K562 (cell line): ENCODE measurements around the gene SEMA6B. TPM values are rescaled to one million over a fixed set of nuclear protein-coding genes. Genes with fewer than 3 reads are reported as not detected.
A peak's percentile ranks its signal among the peaks of the same experiment; 100 is the strongest.

Experiments used
- CTCFL ChIP-seq: IDR thresholded peaks from 2 replicates; pipeline ENCODE4 v1.6.1; 2011; ENCODE audit warnings: borderline replicate concordance, low read depth, mild to moderate bottlenecking, moderate library complexity, low read length; ENCODE audit not compliant: insufficient read depth, poor library complexity, severe bottlenecking
- CXXC5 ChIP-seq: fragments of 250-450 bp; sonication (Bioruptor Pico); IDR thresholded peaks from 2 replicates; pipeline ENCODE4 v1.8.0; 2022; ENCODE audit warnings: inconsistent platforms, mild to moderate bottlenecking, moderate library complexity
- HMGN3 ChIP-seq: IDR thresholded peaks from 2 replicates; pipeline ENCODE4 v1.6.1; 2011; ENCODE audit warnings: borderline replicate concordance, low read depth, mild to moderate bottlenecking, mixed read lengths, low read length; ENCODE audit not compliant: insufficient read length; ENCODE audit errors: extremely low read depth
- ILK ChIP-seq: fragments of 450-650 bp; IDR thresholded peaks from 2 replicates; pipeline ENCODE4 v1.6.1; 2016; ENCODE audit warnings: missing genetic modification characterization, low read depth, mild to moderate bottlenecking, missing compliant biosample characterization, moderate library complexity, borderline replicate concordance
- JUND ChIP-seq, 2 experiments: IDR thresholded peaks; 2 replicates in 1 of 2; 3 replicates in 1 of 2; pipeline ENCODE4 v1.6.1; 2011; ENCODE audit warnings: borderline replicate concordance in 2 of 2, low read depth in 2 of 2, low read length in 2 of 2, improper control_type of control experiment in 1 of 2, missing biosample characterization in 1 of 2, missing genetic modification characterization in 1 of 2, missing genetic modification reagents in 1 of 2
- KDM2B ChIP-seq: fragments of 250-450 bp; sonication (Bioruptor Pico); IDR thresholded peaks from 2 replicates; pipeline ENCODE4 v1.8.0; 2021; ENCODE audit warnings: mild to moderate bottlenecking, moderate library complexity
- MAZ ChIP-seq, 2 experiments: fragments of 450-650 bp in 1 of 2; sonication (generic) in 1 of 2; formaldehyde crosslinking; IDR thresholded peaks in 1 of 2; conservative IDR thresholded peaks in 1 of 2; 2 replicates each; pipeline versions ENCODE4 v1.4.0 to v1.5.0; 2020; ENCODE audit warnings: mild to moderate bottlenecking in 1 of 2, missing genetic modification reagents in 1 of 2
- MTA3 ChIP-seq: fragments of 450-650 bp; formaldehyde crosslinking; IDR thresholded peaks from 2 replicates; pipeline ENCODE4 v1.6.1; 2017; ENCODE audit warnings: mild to moderate bottlenecking, borderline replicate concordance
- NEUROD1 ChIP-seq: fragments of 150-350 bp; IDR thresholded peaks from 2 replicates; pipeline ENCODE4 v1.6.1; 2014; ENCODE audit warnings: borderline replicate concordance, low read length, low read depth; ENCODE audit not compliant: partially characterized antibody
- PCBP1 ChIP-seq: fragments of 200-400 bp; formaldehyde crosslinking; IDR thresholded peaks from 2 replicates; pipeline ENCODE4 v1.6.1; 2018; ENCODE audit warnings: mild to moderate bottlenecking, low read depth, low read length; ENCODE audit not compliant: poor library complexity, severe bottlenecking
- POLR2G ChIP-seq: fragments of 200-400 bp; formaldehyde crosslinking; IDR thresholded peaks from 2 replicates; pipeline ENCODE4 v1.6.1; 2017; ENCODE audit warnings: low read depth, mild to moderate bottlenecking, antibody characterized with exemption, low read length, moderate library complexity
- PTBP1 ChIP-seq: fragments of 200-400 bp; formaldehyde crosslinking; IDR thresholded peaks from 2 replicates; pipeline ENCODE4 v1.6.1; 2017; ENCODE audit warnings: low read depth, low read length
- SIN3B ChIP-seq: fragments of 450-650 bp; IDR thresholded peaks from 2 replicates; pipeline ENCODE4 v1.6.1; 2017; ENCODE audit warnings: low read depth, mild to moderate bottlenecking, moderate library complexity
- SMARCA5 ChIP-seq: fragments of 450-650 bp; IDR thresholded peaks from 2 replicates; pipeline ENCODE4 v1.6.1; 2016
- TBP ChIP-seq: optimal IDR thresholded peaks from 2 replicates; pipeline ENCODE3; 2011; ENCODE audit warnings: low read depth, low read length, improper control_type of control experiment
- TFAP4 ChIP-seq: sonication (generic); formaldehyde crosslinking; IDR thresholded peaks from 2 replicates; pipeline ENCODE4 v1.8.0; 2022; ENCODE audit warnings: missing genetic modification reagents, mild to moderate bottlenecking, moderate library complexity, borderline replicate concordance
- TSC22D4 ChIP-seq: fragments of 450-650 bp; IDR thresholded peaks from 2 replicates; pipeline ENCODE4 v1.6.1; 2016; ENCODE audit warnings: missing genetic modification characterization, missing biosample characterization, control low read depth
- YY1 ChIP-seq, 3 experiments: IDR thresholded peaks; 2 replicates each; pipeline ENCODE4 v1.6.1; 2011; ENCODE audit warnings: low read length in 2 of 3, mild to moderate bottlenecking in 2 of 3, moderate library complexity in 2 of 3, borderline replicate concordance in 1 of 3, control low read depth in 1 of 3, low read depth in 1 of 3; ENCODE audit not compliant: insufficient read depth in 3 of 3, insufficient replicate concordance in 2 of 3, control insufficient read depth in 1 of 3, insufficient read length in 1 of 3; ENCODE audit errors: extremely low read depth in 1 of 3
- ZFX ChIP-seq: sonication (generic); formaldehyde crosslinking; IDR thresholded peaks from 2 replicates; pipeline ENCODE4 v1.8.0; 2022; ENCODE audit warnings: mild to moderate bottlenecking, missing genetic modification reagents, moderate library complexity
- polyA plus RNA-seq, 8 experiments: library from polyadenylated mRNA; depleted of rRNA in 4 of 8; stranded (reverse) in 5 of 8; unstranded in 3 of 8; fragments of >200 nt; fragmentation: Nextera tagmentation in 2 of 8; fragmentation: Illumina TruSeq in 1 of 8; extraction: Ambion mirVana in 2 of 8; extraction: Trizol in 1 of 8; gene quantifications; 2 replicates each; pipeline versions ENCODE4 v1.2.1 to v1.2.3, GENCODE V29; 2011 to 2014; ENCODE audit warnings: inconsistent platforms in 1 of 8, missing spikeins in 1 of 8
- total RNA-seq, 7 experiments: library from RNA; depleted of rRNA in 6 of 7; stranded (reverse); fragments of >200 nt in 6 of 7; fragmentation: Illumina TruSeq in 2 of 7; extraction: Trizol in 2 of 7; gene quantifications; 2 replicates each; pipeline versions ENCODE4 v1.2.1 to v1.2.3, GENCODE V29; 2011 to 2021; ENCODE audit warnings: low replicate concordance in 1 of 7
- TF ChIP-seq, protein P1 (sequence below), 3 experiments: fragments of 200-800 bp in 1 of 3; sonication (Bioruptor generic) in 1 of 3; sonication (generic) in 1 of 3; formaldehyde crosslinking in 1 of 3; IDR thresholded peaks; 2 replicates each; pipeline versions ENCODE4 v1.6.1 to v1.8.0; 2016 to 2022; ENCODE audit warnings: mild to moderate bottlenecking in 2 of 3, missing compliant biosample characterization in 2 of 3, missing genetic modification characterization in 2 of 3, missing genetic modification reagents in 1 of 3

The SEMA6B gene
- total and polyA plus RNA-seq, 9 of the 15 experiments (the other 6 are each of a cell fraction or from before 2014, with no cell fraction given) = 0.65 to 4.6 (median 2.5) TPM; not detected in 2

- TF ChIP-seq TFAP4 (CRISPR knock-in tag) (0 out of 2 replicates have a peak, but pooled peaks have one; percentile 14), PTBP1 (0 out of 2 replicates have a peak, but pooled peaks have one; percentile 66), PCBP1 (peak; percentile 78), JUND (IDR thresholded peaks at IDR 0.05; ENCODE audit: borderline replicate concordance, low read depth, low read length) (0 out of 2 replicates have a peak, but pooled peaks have one; percentile 12), JUND (tag; IDR thresholded peaks at IDR 0.05; ENCODE audit: borderline replicate concordance, low read depth, low read length) (no peak), SIN3B (peak; percentile 16; the same call in 1 of the 2 replicates), SMARCA5 (0 out of 2 replicates have a peak, but pooled peaks have one; percentile 20), TSC22D4 (no peak), POLR2G (peak; percentile 58), TBP (peak; percentile 16), NEUROD1 (peak; percentile 91), YY1 (IDR thresholded peaks at IDR 0.05; ENCODE audit: borderline replicate concordance in 1 of 3, control insufficient read depth in 1 of 3, extremely low read depth in 1 of 3, insufficient read depth in 3 of 3, insufficient read length in 1 of 3, insufficient replicate concordance in 2 of 3, low read depth in 1 of 3, low read length in 2 of 3) (peak in 2 of 3 experiments; percentile 26 to 53), MTA3 (peak; percentile 32; the same call in 1 of the 2 replicates), MAZ (CRISPR knock-in tag; conservative IDR thresholded peaks at IDR 0.05 in 1 of 2, IDR thresholded peaks at IDR 0.05 in 1 of 2) (0 out of 4 replicates have a peak, but pooled peaks of 1 of the 2 experiments have one; percentile 35), ILK (no peak), CTCFL (peak; percentile 50), HMGN3 (peak; percentile 39), KDM2B (CRISPR knock-in tag) (0 out of 2 replicates have a peak, but pooled peaks have one; percentile 65), CXXC5 (peak; percentile 44), ZFX (CRISPR knock-in tag) (peak; percentile 46)
- TF ChIP-seq, protein P1, sequence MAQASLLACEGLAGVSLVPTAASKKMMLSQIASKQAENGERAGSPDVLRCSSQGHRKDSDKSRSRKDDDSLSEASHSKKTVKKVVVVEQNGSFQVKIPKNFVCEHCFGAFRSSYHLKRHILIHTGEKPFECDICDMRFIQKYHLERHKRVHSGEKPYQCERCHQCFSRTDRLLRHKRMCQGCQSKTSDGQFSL (CRISPR knock-in tag; IDR thresholded peaks at IDR 0.05) = peak; percentile 23
- TF ChIP-seq, protein P1 (tag; IDR thresholded peaks at IDR 0.05) = no peak
Observed at GRCh38 chr19:4583961-4584669, 24.6 kb upstream of the SEMA6B start (continued).
